Transverse colon (tissue), 4 donors: ENCODE data around the gene MYO16. TPM values are rescaled to one million over a fixed set of nuclear protein-coding genes. Genes with fewer than 3 reads are reported as not detected.

Source experiments
- DNase-seq: peaks from one replicate; pipeline ENCODE4 v3.0.0-alpha.2; 2019
- H3K27ac ChIP-seq, 4 donors: fragments of 200-600 bp; sonication (generic); 2 replicates each; pipeline ENCODE4 v1.5.1; 2016 to 2018; ENCODE audit warnings: inconsistent platforms in 4 of 4
- H3K27me3 ChIP-seq: fragments of 200-600 bp; sonication (generic); 2 replicates; pipeline ENCODE4 v1.5.1; 2017; ENCODE audit warnings: inconsistent platforms
- H3K36me3 ChIP-seq, 4 donors: fragments of 200-600 bp; sonication (generic); 2 replicates each; pipeline ENCODE4 v1.5.1; 2017 to 2019; ENCODE audit warnings: inconsistent platforms in 4 of 4
- H3K4me1 ChIP-seq, 4 donors: fragments of 200-600 bp; sonication (generic); 2 replicates each; pipeline ENCODE4 v1.5.1; 2017 to 2020; ENCODE audit warnings: inconsistent platforms in 4 of 4
- H3K4me3 ChIP-seq, 4 donors: fragments of 200-600 bp; sonication (generic); 1 replicate in 1 of 4; 2 replicates in 3 of 4; pipeline versions ENCODE4 v1.5.1 to v1.6.1; 2017 to 2019; ENCODE audit warnings: inconsistent platforms in 4 of 4
- H3K9me3 ChIP-seq, 2 donors: fragments of 200-600 bp; sonication (generic); 2 replicates each; pipeline ENCODE4 v1.5.1; 2017 to 2019; ENCODE audit warnings: inconsistent platforms in 2 of 2
- EP300 ChIP-seq: sonication (generic); formaldehyde crosslinking; IDR thresholded peaks from one replicate; pipeline ENCODE4 v1.6.1; 2017; ENCODE audit warnings: antibody characterized with exemption, low read depth
- POLR2A ChIP-seq: fragments of 450-650 bp; IDR thresholded peaks from one replicate; pipeline ENCODE4 v1.6.1; 2016; ENCODE audit warnings: antibody characterized with exemption, mild to moderate bottlenecking, moderate library complexity
- POLR2AphosphoS5 ChIP-seq, 3 donors: sonication (generic); formaldehyde crosslinking; IDR thresholded peaks; one replicate each; pipeline ENCODE4 v1.6.1; 2016; ENCODE audit warnings: antibody characterized with exemption in 3 of 3
- WGBS, 2 donors: methylation state at CpG; one replicate each; pipeline ENCODE4 v1.1.5; 2018; ENCODE audit warnings: low coverage in 1 of 2; 5-methylcytosine and 5-hydroxymethylcytosine counted together
- in situ Hi-C, 4 donors: fragments of 200-750 bp; cut with MboI; loops; one replicate each; pipeline versions ENCODE4 v1.15.0 to v1.15.1; 2017; ENCODE audit warnings: low sequenced_read_pairs in 3 of 4, low pct_ligation_motif_present in 1 of 4, low pct_unique_long_range_greater_than_20kb in 1 of 4
- intact Hi-C: fragments of 100-400 bp; cut with DNase I; formaldehyde crosslinking; loops from one replicate; pipeline ENCODE4 v1.15.1; 2023; ENCODE audit warnings: low total_unique reads
- total RNA-seq, 4 donors: library from RNA; depleted of rRNA; stranded (reverse); fragments of >200 nt; gene quantifications; one replicate each; pipeline ENCODE4 v1.1.0, GENCODE V29; 2016
- TF ChIP-seq, protein P1 (sequence below), 5 experiments: fragments of 200-600 bp in 3 of 5; fragments of 450-650 bp in 2 of 5; sonication (generic) in 3 of 5; IDR thresholded peaks; 1 replicate in 2 of 5; 2 replicates in 3 of 5; pipeline ENCODE4 v1.5.1; 2016 to 2017; ENCODE audit warnings: antibody characterized with exemption in 5 of 5, inconsistent platforms in 3 of 5, mild to moderate bottlenecking in 2 of 5, moderate library complexity in 1 of 5

The MYO16 gene
- total RNA-seq, 4 donors from 2014 or later: under 0.01 to 3.4 TPM; not detected in 2

- TF ChIP-seq, protein P1, sequence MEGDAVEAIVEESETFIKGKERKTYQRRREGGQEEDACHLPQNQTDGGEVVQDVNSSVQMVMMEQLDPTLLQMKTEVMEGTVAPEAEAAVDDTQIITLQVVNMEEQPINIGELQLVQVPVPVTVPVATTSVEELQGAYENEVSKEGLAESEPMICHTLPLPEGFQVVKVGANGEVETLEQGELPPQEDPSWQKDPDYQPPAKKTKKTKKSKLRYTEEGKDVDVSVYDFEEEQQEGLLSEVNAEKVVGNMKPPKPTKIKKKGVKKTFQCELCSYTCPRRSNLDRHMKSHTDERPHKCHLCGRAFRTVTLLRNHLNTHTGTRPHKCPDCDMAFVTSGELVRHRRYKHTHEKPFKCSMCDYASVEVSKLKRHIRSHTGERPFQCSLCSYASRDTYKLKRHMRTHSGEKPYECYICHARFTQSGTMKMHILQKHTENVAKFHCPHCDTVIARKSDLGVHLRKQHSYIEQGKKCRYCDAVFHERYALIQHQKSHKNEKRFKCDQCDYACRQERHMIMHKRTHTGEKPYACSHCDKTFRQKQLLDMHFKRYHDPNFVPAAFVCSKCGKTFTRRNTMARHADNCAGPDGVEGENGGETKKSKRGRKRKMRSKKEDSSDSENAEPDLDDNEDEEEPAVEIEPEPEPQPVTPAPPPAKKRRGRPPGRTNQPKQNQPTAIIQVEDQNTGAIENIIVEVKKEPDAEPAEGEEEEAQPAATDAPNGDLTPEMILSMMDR (IDR thresholded peaks at IDR 0.05): no peak
- TF ChIP-seq POLR2A (no peak), EP300 (no peak), POLR2AphosphoS5 (IDR thresholded peaks at IDR 0.05) (no peak)
- Histone ChIP-seq H3K4me3 (no peak overlapping the region), H3K4me1 (no peaks in the 10 kb centered on the region), H3K36me3 (no peaks in the 10 kb centered on the region), H3K27ac (no peak overlapping the region), H3K27me3 (no peaks in the 10 kb centered on the region), H3K9me3 (no peaks in the 10 kb centered on the region)
- intact Hi-C loops: no loop called here
- WGBS, 2 donors: 79 to 80% methylated on average over 2 of the region's 2 CpGs
- DNase-seq: no peak
- in situ Hi-C loops: no loop called here
Measured at GRCh38 chr13:108742701-108743451, 113.5 kb downstream of the MYO16 start.

GRCh38 chr13:108743522-108743921, 114.1 kb downstream of the MYO16 start:
- WGBS, 2 donors: 89 to 92% methylated on average over 4 of the region's 4 CpGs
- Histone ChIP-seq H3K27ac (no peak overlapping the region), H3K27me3 (no peaks in the 10 kb centered on the region), H3K4me1 (no peaks in the 10 kb centered on the region), H3K36me3 (no peaks in the 10 kb centered on the region), H3K4me3 (no peak overlapping the region), H3K9me3 (no peaks in the 10 kb centered on the region)
- in situ Hi-C loops: no loop called here
- TF ChIP-seq, protein P1 (IDR thresholded peaks at IDR 0.05): no peak
- no peak for TF ChIP-seq POLR2AphosphoS5 (IDR thresholded peaks at IDR 0.05)
- no peak for TF ChIP-seq EP300
- no peak for TF ChIP-seq POLR2A
- intact Hi-C loops: no loop called here
- no peak for DNase-seq

DNA sequence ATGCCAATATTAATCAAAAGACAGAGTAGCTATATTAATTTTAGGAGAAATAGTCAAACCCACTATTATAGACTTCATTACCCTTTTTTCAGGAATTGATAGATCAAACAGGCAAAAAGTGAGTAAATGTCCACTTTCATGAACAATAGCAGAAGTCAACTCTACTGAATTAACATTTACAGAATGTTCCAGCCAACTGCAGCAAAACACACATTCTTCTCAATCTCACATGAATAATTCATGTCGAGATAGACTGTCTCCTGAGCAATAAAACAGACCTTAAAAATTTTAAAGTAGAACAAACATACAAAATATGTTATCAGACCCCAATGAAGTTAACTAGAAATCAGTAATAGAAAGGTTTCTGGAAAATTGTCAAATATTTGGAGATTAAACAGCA, 118.4 kb downstream of the MYO16 start:
- in situ Hi-C loops (no loop called here), intact Hi-C loops (no loop called here)
- no peak for DNase-seq
- Histone ChIP-seq H3K36me3 (no peaks in the 10 kb centered on the region), H3K9me3 (no peaks in the 10 kb centered on the region), H3K27me3 (no peaks in the 10 kb centered on the region), H3K4me1 (no peaks in the 10 kb centered on the region), H3K4me3 (no peak overlapping the region), H3K27ac (no peak overlapping the region)
- TF ChIP-seq, protein P1 (IDR thresholded peaks at IDR 0.05): no peak
- no peak for TF ChIP-seq POLR2A
- no peak for TF ChIP-seq EP300
- TF ChIP-seq POLR2AphosphoS5 (IDR thresholded peaks at IDR 0.05): no peak
- 44 to 52% methylated on average over 1 of the region's 1 CpG for WGBS, 2 donors

DNA sequence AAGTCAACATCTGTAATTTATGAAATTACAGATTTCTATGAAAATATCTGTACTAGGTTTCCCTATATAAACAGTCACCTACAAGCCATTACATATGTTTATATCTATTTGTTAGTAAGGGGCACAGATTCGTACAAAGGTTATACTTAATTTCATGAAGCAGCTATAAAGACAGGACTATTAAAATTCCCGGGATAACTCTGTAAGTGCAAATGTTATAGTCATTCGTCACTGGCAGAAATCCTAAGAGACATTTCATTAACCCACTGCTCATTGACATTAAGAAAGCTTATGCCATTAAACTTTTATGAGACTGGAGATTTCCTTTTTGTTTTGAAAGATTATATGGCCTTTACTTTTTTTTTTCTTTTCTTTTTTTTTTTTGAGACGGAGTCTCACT, 122.9 kb downstream of the MYO16 start:
- in situ Hi-C loops (no loop called here), intact Hi-C loops (no loop called here)
- Histone ChIP-seq H3K4me3 (no peak overlapping the region), H3K4me1 (no peaks in the 10 kb centered on the region), H3K27ac (no peak overlapping the region), H3K27me3 (no peaks in the 10 kb centered on the region), H3K9me3 (no peaks in the 10 kb centered on the region), H3K36me3 (no peaks in the 10 kb centered on the region)
- WGBS, 2 donors: 29% methylated on average over 4 of the region's 4 CpGs
- no peak for DNase-seq
- TF ChIP-seq EP300 (no peak), POLR2A (no peak), POLR2AphosphoS5 (IDR thresholded peaks at IDR 0.05) (no peak)
- TF ChIP-seq, protein P1 (IDR thresholded peaks at IDR 0.05): no peak
